Stimulated activated CD4-positive, alpha-beta T cell treated with anti-CD3 and anti-CD28 coated beads, Interleukin-12 subunit alpha, Interleukin-12 subunit beta, amount 100 ng/mL, for 24 hours (primary cell): ENCODE results near the gene ISM1.
"Not testable (repeated sequence)": the region's sequence is repeated elsewhere in the genome, so short reads cannot be mapped to it uniquely, and the experiment has no call there.

Source experiments
- DNase-seq, 2 experiments: peaks; one replicate each; pipeline ENCODE4 v3.0.0-alpha.2; 2020; ENCODE audit warnings: low read depth in 2 of 2

Gene ISM1

GRCh38 chr20:13221673-13222318, 722 bp downstream of the ISM1 start:
- DNase-seq = peak; percentile 43 to 46

GRCh38 chr20:13222319-13222716, 1.2 kb downstream of the ISM1 start:
- DNase-seq = no peak

GRCh38 chr20:13223736-13224520, 2.9 kb downstream of the ISM1 start:
- no peak for DNase-seq

- no peak for DNase-seq
Measured at GRCh38 chr20:13226367-13226766, 5.3 kb downstream of the ISM1 start.

- no peak for DNase-seq
Measured at GRCh38 chr20:13228771-13229170, 7.7 kb downstream of the ISM1 start.

GRCh38 chr20:13229538-13229937, 8.5 kb downstream of the ISM1 start:
- DNase-seq = no peak

- peak in 1 of 2 experiments; percentile 18 for DNase-seq
Measured at GRCh38 chr20:13231031-13231752, 10.1 kb downstream of the ISM1 start.

- no peak for DNase-seq
Measured at GRCh38 chr20:13232999-13233398, 11.9 kb downstream of the ISM1 start.

GRCh38 chr20:13234961-13235360, 13.9 kb downstream of the ISM1 start:
- DNase-seq = no peak

GRCh38 chr20:13236360-13236759, 15.3 kb downstream of the ISM1 start:
- not testable (repeated sequence) for DNase-seq

- no peak for DNase-seq
Measured at GRCh38 chr20:13236990-13237720, 16.1 kb downstream of the ISM1 start.

GRCh38 chr20:13238001-13238653, 17.1 kb downstream of the ISM1 start:
- no peak for DNase-seq

GRCh38 chr20:13243826-13244376, 22.8 kb downstream of the ISM1 start:
- DNase-seq = no peak

GRCh38 chr20:13245250-13245723, 24.2 kb downstream of the ISM1 start:
- no peak for DNase-seq

- DNase-seq = no peak
Measured at GRCh38 chr20:13249118-13249797, 28.2 kb downstream of the ISM1 start.

- no peak for DNase-seq
Measured at GRCh38 chr20:13249798-13250170, 28.7 kb downstream of the ISM1 start.

- DNase-seq = no peak
Measured at GRCh38 chr20:13250251-13250650, 29.2 kb downstream of the ISM1 start.

- no peak for DNase-seq
Measured at GRCh38 chr20:13251106-13251903, 30.2 kb downstream of the ISM1 start.

- no peak for DNase-seq
Measured at GRCh38 chr20:13251904-13252297, 30.8 kb downstream of the ISM1 start.

GRCh38 chr20:13255356-13255755, 34.3 kb downstream of the ISM1 start:
- no peak for DNase-seq
